CD4-positive, alpha-beta T cell treated with Interleukin-4 for 1 hour (primary cell): Measurements from ENCODE around the gene ROBO4.

Source experiments
- DNase-seq, 2 donors: peaks; one replicate each; pipeline ENCODE4 v3.0.0-alpha.2; 2020 to 2022

Gene ROBO4

GRCh38 chr11:124917115-124917637 is 19.5 kb upstream of the ROBO4 start:
- no peak for DNase-seq

GRCh38 chr11:124916370-124916710 is 18.7 kb upstream of the ROBO4 start:
- no peak for DNase-seq

- DNase-seq, result no peak
Measured at GRCh38 chr11:124915541-124916369, 18.1 kb upstream of the ROBO4 start.

- no peak for DNase-seq
Measured at GRCh38 chr11:124902616-124903015, 5.0 kb upstream of the ROBO4 start.

GRCh38 chr11:124900464-124900863 is 2.8 kb upstream of the ROBO4 start:
- DNase-seq, result no peak

- no peak for DNase-seq
Measured at GRCh38 chr11:124899383-124900145, 1.9 kb upstream of the ROBO4 start.

GRCh38 chr11:124898711-124899110 is 1.0 kb upstream of the ROBO4 start:
- no peak for DNase-seq

- DNase-seq, result no peak
Measured at GRCh38 chr11:124898263-124898680, 607 bp upstream of the ROBO4 start.

GRCh38 chr11:124896821-124897391 is 759 bp downstream of the ROBO4 start:
- DNase-seq, result no peak

- DNase-seq, result no peak
Measured at GRCh38 chr11:124896071-124896750, 1.5 kb downstream of the ROBO4 start.

GRCh38 chr11:124895471-124895971 is 2.1 kb downstream of the ROBO4 start:
- DNase-seq, result no peak

GRCh38 chr11:124894606-124895430 is 2.8 kb downstream of the ROBO4 start:
- no peak for DNase-seq

GRCh38 chr11:124893781-124894401 is 3.8 kb downstream of the ROBO4 start:
- DNase-seq, result no peak

- no peak for DNase-seq
Measured at GRCh38 chr11:124892750-124893454, 4.8 kb downstream of the ROBO4 start.

- no peak for DNase-seq
Measured at GRCh38 chr11:124892146-124892545, 5.5 kb downstream of the ROBO4 start.

- DNase-seq, result no peak
Measured at GRCh38 chr11:124891373-124891861, 6.2 kb downstream of the ROBO4 start.

- no peak for DNase-seq
Measured at GRCh38 chr11:124890683-124891372, 6.8 kb downstream of the ROBO4 start.

GRCh38 chr11:124890151-124890550 is 7.5 kb downstream of the ROBO4 start:
- no peak for DNase-seq

GRCh38 chr11:124889191-124890091 is 8.2 kb downstream of the ROBO4 start:
- no peak for DNase-seq
